Fibroblast of the conjunctiva (primary cell): Measurements from ENCODE around the gene CATSPERE.
"Not testable (repeated sequence)": the region's sequence is repeated elsewhere in the genome, so short reads cannot be mapped to it uniquely, and the experiment has no call there.

Experiments used
- DNase-seq: peaks from one replicate; pipeline ENCODE4 v3.0.0-alpha.2; 2010; ENCODE audit warnings: low read depth

The CATSPERE gene

GRCh38 chr1:244449936-244450508 is 11.1 kb upstream of the CATSPERE start:
- no peak for DNase-seq

GRCh38 chr1:244450597-244451538 is 10.2 kb upstream of the CATSPERE start:
- peak; percentile 43 for DNase-seq

- DNase-seq: no peak
Observed at GRCh38 chr1:244451539-244451950, 9.5 kb upstream of the CATSPERE start, which contains the start of gene ADSS2. TSS of gene ADSS2 (minus strand) at chr1:244451909. CDS start at chr1:244451817, 92 bp downstream.

GRCh38 chr1:244451951-244452795 is 8.9 kb upstream of the CATSPERE start:
- DNase-seq: peak; percentile 99

- no peak for DNase-seq
Observed at GRCh38 chr1:244454412-244454811, 6.7 kb upstream of the CATSPERE start.

- no peak for DNase-seq
Observed at GRCh38 chr1:244456586-244456985, 4.5 kb upstream of the CATSPERE start.

GRCh38 chr1:244458781-244459180 is 2.3 kb upstream of the CATSPERE start:
- no peak for DNase-seq

GRCh38 chr1:244460197-244460596 is 876 bp upstream of the CATSPERE start:
- no peak for DNase-seq

GRCh38 chr1:244466724-244467123 is 5.7 kb downstream of the CATSPERE start:
- no peak for DNase-seq

- DNase-seq: no peak
Observed at GRCh38 chr1:244473059-244473605, 12.1 kb downstream of the CATSPERE start.

GRCh38 chr1:244484971-244485370 is 23.9 kb downstream of the CATSPERE start:
- DNase-seq: not testable (repeated sequence)

- no peak for DNase-seq
Observed at GRCh38 chr1:244494653-244495052, 33.6 kb downstream of the CATSPERE start.

GRCh38 chr1:244496186-244496585 is 35.1 kb downstream of the CATSPERE start:
- no peak for DNase-seq

- no peak for DNase-seq
Observed at GRCh38 chr1:244497805-244498204, 36.7 kb downstream of the CATSPERE start.

- not testable (repeated sequence) for DNase-seq
Observed at GRCh38 chr1:244499484-244499883, 38.4 kb downstream of the CATSPERE start.

GRCh38 chr1:244500515-244500914 is 39.4 kb downstream of the CATSPERE start:
- not testable (repeated sequence) for DNase-seq

- no peak for DNase-seq
Observed at GRCh38 chr1:244502630-244503029, 41.6 kb downstream of the CATSPERE start.

- DNase-seq: no peak
Observed at GRCh38 chr1:244513493-244513892, 52.4 kb downstream of the CATSPERE start.

GRCh38 chr1:244515680-244516079 is 54.6 kb downstream of the CATSPERE start:
- no peak for DNase-seq

- DNase-seq: no peak
Observed at GRCh38 chr1:244536316-244536715, 75.2 kb downstream of the CATSPERE start.

- DNase-seq: no peak
Observed at GRCh38 chr1:244545511-244545910, 84.4 kb downstream of the CATSPERE start.

GRCh38 chr1:244548558-244549115 is 87.6 kb downstream of the CATSPERE start:
- no peak for DNase-seq
